Measurements from ENCODE around the gene SSPN. TPM values are rescaled to one million over a fixed set of nuclear protein-coding genes. Genes with fewer than 3 reads are reported as not detected.

Gene SSPN
- total RNA-seq, 2 donors from 2014 or later = 8.5 to 13.5 TPM

GRCh38 chr12:26187014-26187798 is 8.2 kb upstream of the SSPN start:
- Histone ChIP-seq H3K4me1 (no peaks in the 10 kb centered on the region), H3K27ac (no peak overlapping the region), H3K36me3 (no peaks in the 10 kb centered on the region), H3K27me3 (no peaks in the 10 kb centered on the region), H3K4me3 (no peak overlapping the region), H3K9ac (ENCODE audit: low read depth in 2 of 2, low read length in 2 of 2) (no peak overlapping the region), H3K9me3 (no peaks in the 10 kb centered on the region)
- no peak for DNase-seq
- TF ChIP-seq CTCF (IDR thresholded peaks at IDR 0.05) = no peak
- intact Hi-C loops (cut with DNase I) = loop anchor here (5.0 kb wide), 1 partner anchor 55 kb away; no protein-coding TSS in a partner anchor

- TF ChIP-seq CTCF (IDR thresholded peaks at IDR 0.05) = no peak
- Histone ChIP-seq H3K27me3 (no peaks in the 10 kb centered on the region), H3K4me3 (no peak overlapping the region), H3K36me3 (no peaks in the 10 kb centered on the region), H3K4me1 (no peaks in the 10 kb centered on the region), H3K9me3 (no peaks in the 10 kb centered on the region), H3K9ac (ENCODE audit: low read depth in 2 of 2, low read length in 2 of 2) (no peak overlapping the region), H3K27ac (no peak overlapping the region)
- intact Hi-C loops (cut with DNase I) = loop anchor here (5.0 kb wide), 1 partner anchor 56 kb away; no protein-coding TSS in a partner anchor
- DNase-seq = no peak
Observed at GRCh38 chr12:26188127-26188526, 7.2 kb upstream of the SSPN start.

GRCh38 chr12:26188641-26189040 is 6.7 kb upstream of the SSPN start:
- no peak for TF ChIP-seq CTCF (IDR thresholded peaks at IDR 0.05)
- no peak for DNase-seq
- Histone ChIP-seq H3K27ac (no peak overlapping the region), H3K9ac (ENCODE audit: low read depth in 2 of 2, low read length in 2 of 2) (no peak overlapping the region), H3K36me3 (no peaks in the 10 kb centered on the region), H3K4me3 (no peak overlapping the region), H3K9me3 (no peaks in the 10 kb centered on the region), H3K27me3 (no peaks in the 10 kb centered on the region), H3K4me1 (no peaks in the 10 kb centered on the region)
- intact Hi-C loops (cut with DNase I) = loop anchor here (5.0 kb wide), 1 partner anchor 56 kb away; no protein-coding TSS in a partner anchor

GRCh38 chr12:26192142-26192541 is 3.2 kb upstream of the SSPN start:
- no peaks in the 10 kb centered on the region for H3K9me3 ChIP-seq
- no peaks in the 10 kb centered on the region for H3K4me1 ChIP-seq
- H3K4me3 ChIP-seq = no peak overlapping the region
- no peak overlapping the region for H3K9ac ChIP-seq (ENCODE audit: low read depth in 2 of 2, low read length in 2 of 2)
- intact Hi-C loops (cut with DNase I) = no loop called here
- no peak for DNase-seq
- H3K27ac ChIP-seq = no peak overlapping the region
- TF ChIP-seq CTCF (IDR thresholded peaks at IDR 0.05) = no peak
- no peaks in the 10 kb centered on the region for H3K27me3 ChIP-seq
- H3K36me3 ChIP-seq = no peaks in the 10 kb centered on the region

GRCh38 chr12:26193539-26193938 is 1.8 kb upstream of the SSPN start:
- no peaks in the 10 kb centered on the region for H3K9me3 ChIP-seq
- no peaks in the 10 kb centered on the region for H3K4me1 ChIP-seq
- no peaks in the 10 kb centered on the region for H3K36me3 ChIP-seq
- no peak overlapping the region for H3K27ac ChIP-seq
- intact Hi-C loops (cut with DNase I) = no loop called here
- H3K27me3 ChIP-seq = no peaks in the 10 kb centered on the region
- no peak overlapping the region for H3K4me3 ChIP-seq
- no peak for DNase-seq
- H3K9ac ChIP-seq (ENCODE audit: low read depth in 2 of 2, low read length in 2 of 2) = no peak overlapping the region
- TF ChIP-seq CTCF (IDR thresholded peaks at IDR 0.05) = no peak
